Activated CD4-positive, alpha-beta T cell treated with anti-CD3 and anti-CD28 coated beads for 1 hour (primary cell): Measurements from ENCODE around the gene SEMA3A.

ENCODE experiments used
- DNase-seq: peaks from one replicate; pipeline ENCODE4 v3.0.0-alpha.2; 2020

Gene SEMA3A

GRCh38 chr7:83996879-83997278 lies 197.7 kb downstream of the SEMA3A start:
- no peak for DNase-seq

DNA sequence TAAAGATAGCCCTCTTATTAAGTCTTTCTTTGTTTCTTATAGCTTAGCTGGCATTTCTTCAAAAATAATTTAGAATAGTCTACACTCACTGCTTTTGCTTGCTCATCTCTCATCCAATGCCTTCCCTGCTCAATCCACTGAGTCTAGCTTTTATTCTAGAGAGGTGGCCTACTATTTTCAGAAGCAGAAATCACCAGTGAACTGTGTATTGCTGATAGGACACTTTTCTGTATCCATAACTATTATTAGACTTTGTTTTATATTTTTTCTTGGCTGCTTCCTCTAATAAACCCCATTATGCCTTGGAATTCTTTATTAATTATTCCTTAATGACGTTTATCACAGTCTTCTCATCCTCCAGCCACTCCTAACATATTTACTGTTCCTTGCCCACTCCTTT lies 206.8 kb downstream of the SEMA3A start:
- DNase-seq: no peak

- DNase-seq: no peak
Measured at GRCh38 chr7:83985821-83986220, 208.8 kb downstream of the SEMA3A start.

DNA sequence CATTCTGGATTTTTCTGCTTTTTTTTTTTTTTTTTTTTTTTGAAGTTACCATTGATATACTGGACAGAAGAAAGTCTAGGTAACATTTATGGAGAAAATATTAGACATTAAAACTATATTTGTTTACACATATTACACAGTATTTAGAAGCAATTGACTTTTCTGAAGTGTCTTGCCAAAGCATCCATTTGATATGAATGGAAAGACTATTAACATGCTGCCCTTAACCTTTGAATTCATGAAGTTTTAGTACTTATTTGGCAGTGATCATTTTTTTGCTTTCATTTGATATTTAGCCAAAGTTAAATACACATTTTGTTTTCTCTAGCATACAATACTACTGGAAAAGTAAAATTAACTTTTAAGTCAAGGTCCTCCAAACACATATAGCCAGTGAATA lies 210.0 kb downstream of the SEMA3A start:
- no peak for DNase-seq

DNA sequence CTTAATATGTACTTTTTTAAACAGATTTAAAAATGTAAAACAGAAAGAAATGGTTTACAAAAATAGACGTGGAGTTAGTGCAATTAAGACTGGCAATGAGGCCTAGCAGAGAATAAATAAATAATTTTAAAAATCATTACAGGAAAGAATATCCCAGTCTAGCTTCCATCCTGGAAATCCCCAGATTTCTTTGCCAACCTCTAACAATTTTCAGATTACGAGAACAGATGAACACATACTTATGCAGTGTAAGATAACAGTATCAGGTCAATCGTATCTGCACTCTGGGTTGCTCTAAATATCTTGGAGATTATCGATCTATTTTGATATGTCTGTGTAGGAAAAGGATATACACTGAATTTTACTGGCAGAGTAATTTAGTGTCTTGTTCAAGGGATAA lies 210.5 kb downstream of the SEMA3A start:
- no peak for DNase-seq

GRCh38 chr7:83983606-83984005 lies 211.0 kb downstream of the SEMA3A start:
- no peak for DNase-seq

- no peak for DNase-seq
Measured at GRCh38 chr7:83976302-83976701, 218.3 kb downstream of the SEMA3A start.

DNA sequence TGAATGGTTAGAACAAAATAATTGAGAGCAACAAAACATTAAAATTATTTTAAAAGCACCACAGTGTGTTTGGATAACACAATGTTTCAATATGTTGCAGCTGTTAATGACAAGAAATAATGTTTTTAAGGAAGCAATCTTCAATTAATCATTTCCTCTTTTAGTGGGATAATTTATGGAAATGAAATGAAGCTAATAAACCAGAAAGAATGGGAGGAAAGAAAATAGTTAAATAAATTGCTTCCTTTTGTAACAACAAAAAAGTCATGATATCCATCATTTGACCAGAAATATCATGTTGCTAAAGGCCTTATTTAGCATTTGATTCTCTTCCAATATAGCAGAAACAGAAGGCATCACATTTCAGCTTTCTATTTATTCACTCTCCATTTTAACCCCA lies 224.5 kb downstream of the SEMA3A start:
- DNase-seq: no peak

DNA sequence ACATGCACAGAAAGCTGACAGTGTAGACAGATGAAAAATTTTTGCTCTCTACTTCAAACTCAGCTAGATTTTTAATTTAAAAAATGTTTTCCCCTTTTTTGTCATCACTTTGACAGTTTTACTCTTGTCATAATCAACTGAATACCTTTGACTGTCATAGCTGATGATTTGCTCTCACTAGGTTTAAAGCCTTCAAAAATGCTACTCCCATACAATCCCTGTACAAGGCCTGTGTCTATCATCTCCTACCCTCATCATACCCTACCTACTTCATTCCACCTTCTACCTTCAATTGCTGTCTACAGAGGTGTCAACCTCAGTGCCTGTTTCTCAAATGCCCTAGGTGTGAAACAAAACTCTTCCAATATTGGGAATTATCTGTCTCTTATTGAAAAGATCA lies 230.3 kb downstream of the SEMA3A start:
- DNase-seq: no peak

GRCh38 chr7:83957333-83957732 lies 237.3 kb downstream of the SEMA3A start:
- DNase-seq: no peak

DNA sequence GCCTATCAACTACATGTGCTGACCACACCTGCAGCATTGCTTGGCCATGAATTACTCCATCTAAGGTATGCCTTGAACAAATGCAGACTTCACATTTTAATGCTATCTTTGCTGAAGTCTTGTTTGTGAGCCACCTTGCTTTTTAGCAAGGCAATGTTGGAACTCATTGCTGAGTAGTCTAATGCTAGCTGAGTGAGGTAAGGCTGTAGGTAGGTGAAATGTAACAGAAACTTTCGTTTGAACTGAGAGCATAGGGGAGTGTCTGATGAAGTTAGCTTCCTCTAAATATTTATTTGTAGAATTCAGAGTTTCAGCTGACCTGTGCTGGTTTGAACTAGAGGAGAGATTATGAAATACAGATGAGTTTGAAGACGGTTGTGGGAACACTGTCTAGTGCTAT lies 238.5 kb downstream of the SEMA3A start:
- DNase-seq: no peak

GRCh38 chr7:83952236-83952635 lies 242.4 kb downstream of the SEMA3A start:
- DNase-seq: no peak

GRCh38 chr7:83947260-83947659 lies 247.3 kb downstream of the SEMA3A start:
- no peak for DNase-seq

DNA sequence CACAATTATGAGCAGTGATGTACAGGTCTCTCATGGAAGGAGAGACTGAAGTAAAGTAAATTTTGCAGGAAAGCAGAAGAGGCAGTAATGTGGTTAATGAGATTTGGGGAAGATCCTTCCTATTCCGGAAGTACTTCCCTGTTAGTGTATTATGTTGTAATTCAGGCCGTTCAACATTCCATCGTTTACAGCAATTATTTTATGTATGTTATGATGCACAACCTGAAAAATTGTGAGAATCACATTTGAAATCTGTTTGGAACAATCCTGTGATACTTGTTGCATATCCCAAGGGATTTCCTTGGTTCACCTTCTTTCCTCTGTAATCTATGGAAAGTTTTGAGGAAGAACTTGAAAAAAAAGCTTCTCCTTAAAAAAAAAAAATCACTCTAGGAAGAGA lies 247.8 kb downstream of the SEMA3A start:
- DNase-seq: no peak

GRCh38 chr7:83941300-83941699 lies 253.3 kb downstream of the SEMA3A start:
- no peak for DNase-seq

DNA sequence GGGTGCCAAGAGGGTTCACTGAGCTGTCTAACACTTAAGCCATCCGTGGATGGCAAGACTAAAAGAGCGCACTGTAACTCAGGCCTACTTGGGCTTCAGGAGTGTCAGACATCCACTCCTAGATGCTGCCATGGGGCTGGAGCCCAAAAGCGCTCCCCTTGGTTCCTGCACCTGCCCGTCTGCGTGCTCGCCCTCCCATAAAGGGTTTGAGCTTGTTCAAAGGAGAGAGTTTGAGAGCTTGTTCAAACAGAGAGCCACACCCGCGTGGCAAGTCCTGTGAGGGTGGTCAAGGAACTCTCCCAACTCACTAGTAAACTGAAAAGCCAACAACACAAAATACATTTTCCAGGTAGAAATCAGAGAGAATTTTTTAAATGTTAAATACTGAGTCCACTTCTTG lies 256.7 kb downstream of the SEMA3A start:
- no peak for DNase-seq

DNA sequence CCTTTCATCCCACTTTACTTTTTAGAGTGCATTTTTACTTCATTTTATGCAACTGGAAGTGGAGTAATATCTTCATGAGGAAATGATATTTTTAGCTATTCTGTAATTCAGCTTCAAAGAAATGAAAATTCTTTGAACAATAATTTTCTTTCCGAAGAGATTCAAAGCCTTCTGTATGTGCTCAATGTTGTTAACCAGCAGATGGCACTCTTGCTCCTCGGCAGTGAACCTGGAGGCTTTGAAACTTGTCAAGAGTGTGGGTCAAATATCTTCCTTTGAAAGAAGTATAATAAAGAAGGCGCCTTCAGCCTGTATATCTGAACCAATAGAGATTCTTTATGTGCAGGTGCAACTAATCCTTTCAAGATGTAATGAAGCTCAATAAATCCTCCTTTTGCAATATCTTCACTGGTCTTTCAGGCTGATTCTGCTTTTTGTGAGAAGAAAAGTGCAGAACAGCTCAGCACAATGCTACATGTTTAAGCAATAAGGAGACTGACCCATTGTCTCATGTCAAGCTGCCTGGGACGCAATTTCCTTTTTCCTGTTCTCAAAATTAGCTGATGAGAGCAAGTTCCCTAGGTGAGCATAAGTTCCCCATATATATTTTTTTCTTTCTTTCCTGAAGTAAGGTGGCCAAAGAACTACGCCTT lies 258.4 kb downstream of the SEMA3A start:
- peak; percentile 15 for DNase-seq

DNA sequence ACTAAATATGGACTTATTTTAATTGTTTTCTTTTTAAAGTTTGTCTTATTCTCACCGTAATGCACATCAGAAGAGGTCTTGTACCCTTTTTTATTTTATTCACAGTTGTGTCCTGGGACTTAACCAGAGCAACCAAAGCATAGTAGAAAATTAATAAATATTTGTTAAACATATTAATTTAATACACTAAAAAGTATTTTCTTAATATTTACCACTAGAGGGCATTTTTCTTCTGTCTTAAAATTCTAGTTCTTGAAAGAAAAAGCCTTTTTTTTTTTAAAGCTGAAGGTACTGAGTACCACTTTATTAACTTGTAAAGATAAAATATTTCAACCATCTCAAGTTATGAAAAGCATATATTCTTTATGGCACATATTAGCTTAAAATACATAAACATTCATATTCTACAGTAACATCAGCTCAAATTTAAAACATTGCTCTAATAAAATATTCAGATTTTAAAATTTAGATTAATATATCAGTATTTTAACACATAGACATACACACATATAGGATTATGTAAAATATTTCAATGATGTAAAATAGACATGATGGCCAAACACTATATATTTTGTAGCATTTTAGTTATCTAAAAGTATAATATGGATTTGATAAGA lies 260.4 kb downstream of the SEMA3A start:
- no peak for DNase-seq

DNA sequence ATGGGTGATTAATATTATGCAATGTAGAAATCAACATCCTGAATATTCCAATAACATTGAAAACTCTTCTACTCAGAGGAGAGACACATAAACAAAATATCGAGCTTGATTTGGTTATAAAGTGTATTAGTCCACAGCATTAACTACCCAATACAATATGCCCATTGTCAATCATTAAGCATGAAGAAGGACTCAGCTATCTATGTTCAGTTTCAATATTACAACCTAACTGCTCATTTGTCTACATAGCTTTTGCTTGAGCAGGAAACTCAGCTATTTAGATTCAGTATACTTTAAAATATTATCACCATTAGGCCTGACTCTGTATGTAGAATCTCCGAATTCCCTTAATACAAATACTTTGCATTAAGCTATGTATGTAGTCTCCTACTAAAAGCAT lies 262.6 kb downstream of the SEMA3A start:
- no peak for DNase-seq

DNA sequence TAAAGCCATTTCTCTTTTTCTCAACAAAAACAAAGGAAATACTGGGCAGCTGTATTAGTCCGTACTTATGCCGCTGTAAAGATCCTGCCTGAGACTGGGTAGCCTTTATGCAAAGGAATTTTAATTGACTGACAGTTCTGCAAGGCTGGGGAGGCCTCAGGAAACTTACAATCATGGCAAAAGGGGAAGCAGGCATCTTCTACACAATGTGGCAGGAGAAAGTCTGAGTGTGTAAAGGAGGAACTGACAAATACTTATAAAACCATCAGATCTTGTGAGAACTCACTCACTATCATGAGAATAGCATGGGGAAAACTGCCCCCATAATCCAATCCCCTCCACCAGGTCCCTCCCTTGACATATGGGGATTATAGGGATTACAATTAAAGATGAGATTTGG lies 264.3 kb downstream of the SEMA3A start:
- DNase-seq: no peak

- no peak for DNase-seq
Measured at GRCh38 chr7:83925860-83926259, 268.7 kb downstream of the SEMA3A start.

- no peak for DNase-seq
Measured at GRCh38 chr7:83921941-83922607, 272.5 kb downstream of the SEMA3A start.

DNA sequence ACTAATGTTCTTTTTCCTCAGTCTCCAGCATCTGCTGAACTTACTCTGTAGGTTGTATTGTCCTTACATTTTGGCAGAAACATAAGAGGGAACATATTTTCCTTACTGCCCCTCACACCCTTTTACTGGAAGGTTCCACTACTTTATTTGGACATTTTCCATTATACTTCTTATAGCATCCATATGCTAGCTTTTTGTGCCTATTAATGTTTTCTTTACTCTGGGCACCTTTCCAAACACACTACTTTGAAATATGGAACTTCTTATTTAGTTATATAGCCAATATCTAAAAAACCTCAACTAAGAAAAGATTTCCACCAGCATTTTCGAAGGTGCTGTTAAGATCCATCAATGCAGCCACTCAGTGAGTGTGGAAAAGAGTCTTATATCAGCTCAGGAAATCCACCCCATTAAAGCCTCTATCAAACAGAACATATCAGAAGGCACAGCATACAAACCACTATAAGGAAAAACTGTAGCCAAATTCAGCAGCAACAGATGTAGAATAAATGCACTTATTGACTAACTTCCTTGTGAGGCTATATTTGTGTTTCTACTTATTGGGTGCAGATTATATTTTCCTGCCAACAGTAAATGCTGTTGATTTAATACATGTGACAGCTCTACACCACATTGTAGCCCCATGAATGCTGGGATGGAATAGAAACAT lies 273.2 kb downstream of the SEMA3A start:
- no peak for DNase-seq

DNA sequence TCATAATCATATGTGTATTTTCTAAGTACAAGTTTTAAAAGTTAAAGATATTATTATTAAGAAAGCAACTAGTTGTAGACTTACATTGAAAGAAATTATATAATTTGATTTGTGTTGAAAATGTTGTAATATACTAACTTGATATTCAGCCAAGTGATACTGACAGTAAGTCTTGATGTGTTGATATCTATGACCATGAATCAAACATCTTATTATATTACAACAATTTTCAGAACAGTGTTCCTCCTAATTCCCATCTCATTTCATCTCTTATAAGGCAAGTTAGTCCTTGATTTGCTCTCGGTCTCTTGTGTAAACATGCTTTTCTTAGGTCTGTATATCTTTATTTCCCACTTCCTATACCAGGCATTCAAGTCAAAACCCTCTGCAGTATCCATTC lies 276.4 kb downstream of the SEMA3A start:
- DNase-seq: no peak
